Neural progenitor cell (in vitro differentiated cells): Measurements from ENCODE around the gene NRF1.
A peak's percentile ranks its signal among the peaks of the same experiment; 100 is the strongest.

Experiments
- CTCF ChIP-seq: fragments of 200-600 bp; sonication (generic); IDR thresholded peaks from 2 replicates; pipeline ENCODE4 v1.5.1; 2017; ENCODE audit warnings: antibody characterized with exemption, mild to moderate bottlenecking
- EZH2 ChIP-seq: fragments of 200-600 bp; sonication (generic); IDR thresholded peaks from 2 replicates; pipeline ENCODE4 v1.6.1; 2017; ENCODE audit warnings: antibody characterized with exemption, mild to moderate bottlenecking, moderate library complexity
- EZH2phosphoT487 ChIP-seq: fragments of 200-600 bp; sonication (generic); IDR thresholded peaks from 2 replicates; pipeline ENCODE4 v1.6.1; 2017; ENCODE audit warnings: antibody characterized with exemption

DNA sequence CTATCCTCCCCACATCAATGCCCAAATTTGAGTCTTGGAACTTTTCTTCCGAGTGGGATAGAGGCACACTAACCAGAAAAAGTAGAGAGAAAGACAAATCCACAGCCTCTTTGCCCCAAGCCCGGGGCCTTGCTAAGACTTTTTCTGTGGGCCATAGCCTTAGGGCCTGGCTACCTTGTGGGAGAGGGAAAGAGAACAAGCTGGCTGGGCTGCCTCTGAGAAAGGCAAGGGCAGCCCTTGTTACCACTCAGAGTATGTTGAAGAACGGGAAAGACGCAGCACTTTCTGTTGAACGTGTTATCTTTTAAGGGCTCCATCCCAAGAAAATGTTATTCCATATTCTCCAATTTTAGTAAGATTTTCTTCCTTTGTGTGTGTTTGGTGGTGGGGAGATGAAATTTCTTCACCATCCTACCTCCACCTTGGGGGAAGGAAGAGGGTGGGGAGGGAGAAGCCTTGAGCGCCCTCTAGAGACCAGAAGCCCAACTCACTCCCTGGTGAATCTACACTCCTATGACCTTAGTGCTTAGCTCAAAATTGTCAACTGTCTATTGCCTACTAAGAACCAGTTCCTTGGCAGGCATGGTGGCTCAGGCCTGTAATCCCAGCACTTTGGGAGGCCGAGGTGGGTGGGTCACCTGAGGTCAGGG lies 3.9 kb upstream of the NRF1 start:
- no peak for TF ChIP-seq EZH2phosphoT487
- TF ChIP-seq CTCF: peak; percentile 73
- no peak for TF ChIP-seq EZH2
